Lower leg skin (tissue), 4 donors: ENCODE data around the gene TRPM3. TPM values are rescaled to one million over a fixed set of nuclear protein-coding genes. Genes with fewer than 3 reads are reported as not detected.

ENCODE experiments used
- DNase-seq, 2 donors: peaks; one replicate each; pipeline ENCODE4 v3.0.0-alpha.2; 2019; ENCODE audit warnings: low spot score in 2 of 2
- H3K4me3 ChIP-seq: fragments of 200-600 bp; sonication (generic); 2 replicates; pipeline ENCODE4 v1.5.1; 2017; ENCODE audit warnings: mild to moderate bottlenecking, low read depth; ENCODE audit not compliant: poor library complexity, severe bottlenecking
- POLR2A ChIP-seq, 2 donors: fragments of 450-650 bp; IDR thresholded peaks; one replicate each; pipeline ENCODE4 v1.6.1; 2016 to 2017; ENCODE audit warnings: antibody characterized with exemption in 2 of 2, mild to moderate bottlenecking in 1 of 2, moderate library complexity in 1 of 2
- WGBS, 2 donors: methylation state at CpG; one replicate each; pipeline ENCODE4 v1.1.5; 2018; 5-methylcytosine and 5-hydroxymethylcytosine counted together
- intact Hi-C: fragments of 100-400 bp; cut with DNase I; formaldehyde crosslinking; loops from one replicate; pipeline ENCODE4 v1.15.0; 2023; ENCODE audit warnings: low total_unique reads
- total RNA-seq, 4 donors: library from RNA; depleted of rRNA; stranded (reverse); fragments of >200 nt; gene quantifications; one replicate each; pipeline ENCODE4 v1.1.0, GENCODE V29; 2016
- TF ChIP-seq, protein P1 (sequence below), 3 donors: fragments of 450-650 bp; IDR thresholded peaks; one replicate each; pipeline ENCODE4 v1.5.1; 2016; ENCODE audit warnings: antibody characterized with exemption in 3 of 3, mild to moderate bottlenecking in 3 of 3, moderate library complexity in 2 of 3

TRPM3 gene
- total RNA-seq, 4 donors from 2014 or later, result 0.10 to 0.29 TPM; not detected in 2

DNA sequence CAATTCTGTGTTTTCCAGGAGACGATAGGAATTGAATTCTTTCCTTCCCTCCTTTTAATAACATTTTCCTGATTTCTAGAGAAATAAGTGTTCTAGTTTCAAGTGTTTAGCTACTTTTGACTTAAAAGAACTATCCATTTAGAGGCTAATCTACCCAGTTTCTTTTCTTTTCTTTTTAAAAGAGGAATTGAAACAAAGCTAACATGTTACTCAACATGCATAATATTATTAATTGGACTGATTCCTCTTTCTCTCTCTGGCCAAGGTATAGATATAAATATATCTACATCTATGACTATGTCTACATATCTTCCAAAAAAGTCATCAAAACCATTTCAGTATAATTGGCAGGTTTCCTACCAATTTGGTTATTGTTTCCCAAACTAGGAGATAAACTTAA is 309.8 kb downstream of the TRPM3 start:
- TF ChIP-seq, protein P1, sequence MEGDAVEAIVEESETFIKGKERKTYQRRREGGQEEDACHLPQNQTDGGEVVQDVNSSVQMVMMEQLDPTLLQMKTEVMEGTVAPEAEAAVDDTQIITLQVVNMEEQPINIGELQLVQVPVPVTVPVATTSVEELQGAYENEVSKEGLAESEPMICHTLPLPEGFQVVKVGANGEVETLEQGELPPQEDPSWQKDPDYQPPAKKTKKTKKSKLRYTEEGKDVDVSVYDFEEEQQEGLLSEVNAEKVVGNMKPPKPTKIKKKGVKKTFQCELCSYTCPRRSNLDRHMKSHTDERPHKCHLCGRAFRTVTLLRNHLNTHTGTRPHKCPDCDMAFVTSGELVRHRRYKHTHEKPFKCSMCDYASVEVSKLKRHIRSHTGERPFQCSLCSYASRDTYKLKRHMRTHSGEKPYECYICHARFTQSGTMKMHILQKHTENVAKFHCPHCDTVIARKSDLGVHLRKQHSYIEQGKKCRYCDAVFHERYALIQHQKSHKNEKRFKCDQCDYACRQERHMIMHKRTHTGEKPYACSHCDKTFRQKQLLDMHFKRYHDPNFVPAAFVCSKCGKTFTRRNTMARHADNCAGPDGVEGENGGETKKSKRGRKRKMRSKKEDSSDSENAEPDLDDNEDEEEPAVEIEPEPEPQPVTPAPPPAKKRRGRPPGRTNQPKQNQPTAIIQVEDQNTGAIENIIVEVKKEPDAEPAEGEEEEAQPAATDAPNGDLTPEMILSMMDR (IDR thresholded peaks at IDR 0.05), result no peak
- no peak for TF ChIP-seq POLR2A (IDR thresholded peaks at IDR 0.05)
- DNase-seq, result no peak
- intact Hi-C loops, result no loop called here
- WGBS, 2 donors, result 68 to 78% methylated on average over 1 of the region's 1 CpG
- no peak overlapping the region for H3K4me3 ChIP-seq

DNA sequence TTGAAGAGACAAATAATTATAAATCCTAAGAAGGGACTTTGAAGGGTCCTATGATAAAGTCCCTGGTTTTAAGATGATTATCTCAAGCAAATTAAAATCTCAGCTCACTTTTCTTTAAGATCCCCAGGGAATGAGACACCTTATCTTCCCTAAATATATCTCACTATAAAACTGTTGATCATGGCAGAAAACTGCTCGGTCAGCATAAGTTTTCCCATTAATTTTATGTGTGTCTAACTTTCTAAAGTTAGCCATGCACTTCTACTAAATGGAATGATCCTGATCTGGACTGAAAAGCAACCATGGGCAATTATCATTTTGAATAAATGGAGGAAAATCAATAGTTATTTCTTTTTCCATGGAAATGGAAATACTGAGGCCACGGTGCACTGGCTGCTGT is 314.5 kb downstream of the TRPM3 start:
- no peak for DNase-seq
- 86 to 87% methylated on average over 2 of the region's 2 CpGs for WGBS, 2 donors
- no peak overlapping the region for H3K4me3 ChIP-seq
- TF ChIP-seq, protein P1 (IDR thresholded peaks at IDR 0.05), result no peak
- TF ChIP-seq POLR2A (IDR thresholded peaks at IDR 0.05), result no peak
- intact Hi-C loops, result no loop called here

DNA sequence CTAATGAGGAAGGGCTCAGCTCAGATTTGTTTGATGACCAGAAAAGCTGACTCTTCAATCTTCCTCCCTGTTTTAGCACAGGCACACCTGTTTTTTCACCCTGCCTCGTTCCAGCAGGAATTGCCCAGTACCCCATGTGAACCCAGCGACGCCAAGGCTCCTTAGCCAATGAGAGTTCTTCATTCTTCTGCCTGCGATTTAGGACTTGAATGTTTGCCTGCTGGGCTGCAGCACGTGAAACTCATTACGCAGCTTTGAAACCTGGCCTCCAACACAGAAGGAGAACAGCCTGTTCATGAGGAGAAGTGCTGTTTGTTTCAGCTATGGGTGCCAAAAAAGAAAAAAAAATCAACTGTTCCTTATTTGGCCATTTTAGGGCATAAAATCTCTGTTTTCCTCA is 315.5 kb downstream of the TRPM3 start:
- WGBS, 2 donors, result 24 to 36% methylated on average over 6 of the region's 6 CpGs
- TF ChIP-seq, protein P1 (IDR thresholded peaks at IDR 0.05), result no peak
- DNase-seq, result peak in 1 of 2 donors; percentile 26

DNA sequence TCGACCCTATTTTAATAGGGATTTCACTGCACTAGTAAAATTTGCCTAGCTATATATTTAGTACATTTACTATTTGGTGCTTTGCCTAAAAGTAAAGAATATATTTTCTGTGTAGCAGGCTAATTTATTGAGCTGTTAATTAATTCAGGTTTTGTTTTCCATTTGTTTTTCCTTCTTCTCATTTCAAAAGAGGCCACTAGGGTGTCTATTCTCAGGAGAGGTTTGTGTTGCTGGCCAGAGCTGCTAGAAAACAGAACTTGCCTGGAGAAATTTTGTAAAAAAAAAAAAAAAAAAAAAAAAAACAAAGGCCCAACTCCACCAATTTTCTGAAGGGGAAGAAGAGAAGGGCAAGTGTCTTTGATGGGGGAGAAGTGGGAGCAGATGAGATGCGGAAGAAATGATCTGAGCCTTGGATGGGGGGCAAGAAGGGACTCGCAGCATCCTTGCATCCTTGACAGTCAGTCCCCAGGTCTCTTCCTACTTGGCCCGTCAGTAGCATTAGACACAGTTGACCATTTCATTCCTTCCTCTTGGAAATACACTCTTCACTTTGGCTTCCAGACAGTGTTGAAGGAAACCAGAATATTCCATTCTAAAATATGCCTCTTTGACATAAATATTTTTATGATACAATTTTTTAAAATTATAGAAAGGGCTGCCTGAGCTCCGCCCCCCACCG is 318.5 kb downstream of the TRPM3 start:
- no peak for DNase-seq
- no peak overlapping the region for H3K4me3 ChIP-seq
- 88 to 89% methylated on average over 6 of the region's 6 CpGs for WGBS, 2 donors
- intact Hi-C loops, result no loop called here
- TF ChIP-seq POLR2A (IDR thresholded peaks at IDR 0.05), result no peak
- TF ChIP-seq, protein P1 (IDR thresholded peaks at IDR 0.05), result no peak

More for the DNA sequence above, 315.5 kb downstream of the TRPM3 start:
- no peak overlapping the region for H3K4me3 ChIP-seq
- intact Hi-C loops, result no loop called here

DNA sequence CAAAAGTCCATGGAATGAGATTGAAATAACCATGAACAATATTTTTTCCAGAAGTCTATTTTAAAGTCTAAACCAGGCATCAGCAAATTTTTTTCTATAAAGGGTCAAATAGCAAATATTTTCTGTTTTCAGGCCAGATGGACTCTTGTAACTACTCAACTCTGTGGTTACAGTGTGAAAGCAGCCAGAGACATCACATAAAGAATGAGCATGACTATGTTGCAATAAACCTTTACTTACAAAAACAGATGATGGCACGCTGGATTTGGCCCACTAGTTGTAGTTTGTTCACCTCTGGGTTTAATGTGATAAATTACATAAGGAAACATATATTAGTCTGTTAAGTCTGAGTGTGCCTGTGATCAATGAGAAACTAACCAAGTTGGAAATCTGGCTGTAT is 319.2 kb downstream of the TRPM3 start:
- intact Hi-C loops, result no loop called here
- no peak overlapping the region for H3K4me3 ChIP-seq
- no peak for DNase-seq
- 0 to 30% methylated on average over 1 of the region's 1 CpG for WGBS, 2 donors
- TF ChIP-seq, protein P1 (IDR thresholded peaks at IDR 0.05), result no peak
- TF ChIP-seq POLR2A (IDR thresholded peaks at IDR 0.05), result no peak
